Lung (tissue), 12 donors: ENCODE data around the gene NOS1AP. TPM values are rescaled to one million over a fixed set of nuclear protein-coding genes. Genes with fewer than 3 reads are reported as not detected.

Experiments used
- ATAC-seq: fragments of 200-7000 bp; cut with Tn5 transposase; one replicate; pipeline ENCODE4 v1.9.1; 2020; ENCODE audit warnings: moderate number of reproducible peaks; ENCODE audit not compliant: insufficient read depth, low FRiP score
- DNase-seq, 3 donors: peaks; one replicate each; pipeline ENCODE4 v3.0.0-alpha.2; 2013 to 2017
- H3K27ac ChIP-seq, 2 donors: one replicate each; pipeline ENCODE4 v1.5.1; 2013; ENCODE audit warnings: mild to moderate bottlenecking in 2 of 2, moderate library complexity in 2 of 2, control low read depth in 1 of 2, inconsistent platforms in 1 of 2, low read depth in 1 of 2, low read length in 1 of 2
- H3K27me3 ChIP-seq, 3 donors: one replicate each; pipeline ENCODE4 v1.5.1; 2013; ENCODE audit warnings: low read length in 2 of 3; ENCODE audit not compliant: control insufficient read depth in 3 of 3, insufficient read depth in 3 of 3
- H3K36me3 ChIP-seq, 4 donors: one replicate each; pipeline ENCODE4 v1.5.1; 2013; ENCODE audit warnings: low read length in 4 of 4, mild to moderate bottlenecking in 1 of 4, moderate library complexity in 1 of 4; ENCODE audit not compliant: control insufficient read depth in 4 of 4, insufficient read depth in 4 of 4
- H3K4me1 ChIP-seq, 5 donors: one replicate each; pipeline ENCODE4 v1.5.1; 2013; ENCODE audit warnings: low read length in 5 of 5, mild to moderate bottlenecking in 2 of 5, moderate library complexity in 1 of 5; ENCODE audit not compliant: control insufficient read depth in 5 of 5, insufficient read depth in 5 of 5
- H3K4me3 ChIP-seq: one replicate; pipeline ENCODE4 v1.5.1; 2013; ENCODE audit warnings: mild to moderate bottlenecking, control low read depth, moderate library complexity
- H3K9ac ChIP-seq, 2 donors: one replicate each; pipeline ENCODE4 v1.5.1; 2013; ENCODE audit warnings: low read length in 2 of 2, control low read depth in 1 of 2; ENCODE audit not compliant: insufficient read depth in 1 of 2
- H3K9me3 ChIP-seq, 4 donors: one replicate each; pipeline ENCODE4 v1.5.1; 2013; ENCODE audit warnings: low read length in 3 of 4, mild to moderate bottlenecking in 1 of 4, moderate library complexity in 1 of 4; ENCODE audit not compliant: control insufficient read depth in 4 of 4, insufficient read depth in 3 of 4
- CTCF ChIP-seq: IDR thresholded peaks from 2 replicates; pipeline ENCODE4 v1.5.1; 2012; ENCODE audit warnings: mild to moderate bottlenecking; ENCODE audit errors: control extremely low read depth, extremely low read depth
- WGBS, 2 donors: extraction: QIAGEN DNeasy Blood & Tissue Kit; methylation state at CpG; one replicate each; pipeline ENCODE4 v1.1.7; 2013; 5-methylcytosine and 5-hydroxymethylcytosine counted together
- polyA plus RNA-seq, 2 donors: library from polyadenylated mRNA; stranded (reverse); fragments of 200-250 nt; gene quantifications; one replicate each; pipeline ENCODE4 v1.2.1, GENCODE V29; 2013
- total RNA-seq, 2 donors: library from RNA; depleted of rRNA in 1 of 2; stranded (reverse); fragments of >200 nt in 1 of 2; gene quantifications; one replicate each; pipeline ENCODE4 v1.2.1, GENCODE V29; 2014 to 2021
- donor health status: control.
- donor health status: control.
- donor health status: Bipolar disorder and iron deficiency.
- donor health status: healthy.
- donor health status: DM: yes; HTN: yes; CAD: no.

Gene NOS1AP
- total and polyA plus RNA-seq, 4 donors = 0.57 to 5.0 (median 1.2) TPM

GRCh38 chr1:162319493-162320175 lies 250.1 kb downstream of the NOS1AP start:
- ATAC-seq (no peak), DNase-seq (no peak)
- Histone ChIP-seq H3K36me3 (no peaks in the 10 kb centered on the region), H3K4me1 (no peaks in the 10 kb centered on the region), H3K9me3 (no peaks in the 10 kb centered on the region), H3K27me3 (no peaks in the 10 kb centered on the region), H3K4me3 (no peak overlapping the region), H3K9ac (no peak overlapping the region), H3K27ac (no peak overlapping the region)
- 79 to 83% methylated on average over 9 of the region's 9 CpGs for WGBS, 2 donors
- TF ChIP-seq CTCF = no peak

- no peak overlapping the region for H3K4me3 ChIP-seq
- H3K27me3 ChIP-seq = no peaks in the 10 kb centered on the region
- H3K36me3 ChIP-seq = no peaks in the 10 kb centered on the region
- 89 to 91% methylated on average over 6 of the region's 6 CpGs for WGBS, 2 donors
- no peak for DNase-seq
- no peak for TF ChIP-seq CTCF
- H3K9me3 ChIP-seq = no peaks in the 10 kb centered on the region
- H3K27ac ChIP-seq = no peak overlapping the region
- no peak for ATAC-seq
- H3K9ac ChIP-seq = no peak overlapping the region
- H3K4me1 ChIP-seq = no peaks in the 10 kb centered on the region
These were observed 252.4 kb downstream of the NOS1AP start for GRCh38 chr1:162321809-162322422.

- WGBS, 2 donors = 89 to 93% methylated on average over 5 of the region's 5 CpGs
- H3K9me3 ChIP-seq = no peaks in the 10 kb centered on the region
- H3K27ac ChIP-seq = no peak overlapping the region
- no peak for TF ChIP-seq CTCF
- H3K9ac ChIP-seq = no peak overlapping the region
- H3K4me1 ChIP-seq = no peaks in the 10 kb centered on the region
- no peaks in the 10 kb centered on the region for H3K27me3 ChIP-seq
- ATAC-seq = no peak
- H3K4me3 ChIP-seq = no peak overlapping the region
- H3K36me3 ChIP-seq = no peaks in the 10 kb centered on the region
- DNase-seq = no peak
These were observed 253.5 kb downstream of the NOS1AP start for GRCh38 chr1:162323023-162323422.
